Liver (tissue), 3 donors: ENCODE measurements around the gene AFAP1.

Source experiments
- TF ChIP-seq, protein P1 (sequence below): IDR thresholded peaks from 2 replicates; pipeline ENCODE4 v1.6.1; 2016; ENCODE audit warnings: antibody characterized with exemption
- TF ChIP-seq, protein P2 (sequence below): fragments of 150-350 bp; IDR thresholded peaks from 2 replicates; pipeline ENCODE4 v1.5.1; 2017; ENCODE audit warnings: improper control_type of control experiment, low read depth, low read length; ENCODE audit not compliant: missing input control
- TF ChIP-seq, protein P3 (sequence below): IDR thresholded peaks from 2 replicates; pipeline ENCODE4 v1.6.1; 2016; ENCODE audit warnings: antibody characterized with exemption, mild to moderate bottlenecking
- donor health status: healthy.
- donor health status: healthy.

DNA sequence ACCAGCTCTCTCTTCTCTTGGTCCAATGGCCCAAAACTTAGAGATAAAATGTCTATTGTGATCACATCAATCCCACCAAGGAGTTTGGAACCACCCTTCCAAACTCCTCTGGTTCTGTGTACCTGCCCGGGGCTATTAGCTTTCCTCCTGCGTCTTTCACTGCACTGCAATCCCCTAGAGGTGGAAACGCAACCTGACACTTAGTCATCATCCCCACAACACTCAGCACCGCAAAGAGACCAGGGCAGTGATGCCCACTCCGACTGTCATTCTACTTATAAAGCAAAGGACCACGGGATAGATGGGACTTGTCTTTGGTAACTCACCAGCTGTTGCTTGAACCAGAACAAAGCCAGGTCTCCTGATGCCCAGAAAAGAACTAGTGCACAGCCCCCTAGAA is 22.0 kb downstream of the AFAP1 start:
- TF ChIP-seq, protein P1, sequence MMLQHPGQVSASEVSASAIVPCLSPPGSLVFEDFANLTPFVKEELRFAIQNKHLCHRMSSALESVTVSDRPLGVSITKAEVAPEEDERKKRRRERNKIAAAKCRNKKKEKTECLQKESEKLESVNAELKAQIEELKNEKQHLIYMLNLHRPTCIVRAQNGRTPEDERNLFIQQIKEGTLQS = no peak
- TF ChIP-seq, protein P2, sequence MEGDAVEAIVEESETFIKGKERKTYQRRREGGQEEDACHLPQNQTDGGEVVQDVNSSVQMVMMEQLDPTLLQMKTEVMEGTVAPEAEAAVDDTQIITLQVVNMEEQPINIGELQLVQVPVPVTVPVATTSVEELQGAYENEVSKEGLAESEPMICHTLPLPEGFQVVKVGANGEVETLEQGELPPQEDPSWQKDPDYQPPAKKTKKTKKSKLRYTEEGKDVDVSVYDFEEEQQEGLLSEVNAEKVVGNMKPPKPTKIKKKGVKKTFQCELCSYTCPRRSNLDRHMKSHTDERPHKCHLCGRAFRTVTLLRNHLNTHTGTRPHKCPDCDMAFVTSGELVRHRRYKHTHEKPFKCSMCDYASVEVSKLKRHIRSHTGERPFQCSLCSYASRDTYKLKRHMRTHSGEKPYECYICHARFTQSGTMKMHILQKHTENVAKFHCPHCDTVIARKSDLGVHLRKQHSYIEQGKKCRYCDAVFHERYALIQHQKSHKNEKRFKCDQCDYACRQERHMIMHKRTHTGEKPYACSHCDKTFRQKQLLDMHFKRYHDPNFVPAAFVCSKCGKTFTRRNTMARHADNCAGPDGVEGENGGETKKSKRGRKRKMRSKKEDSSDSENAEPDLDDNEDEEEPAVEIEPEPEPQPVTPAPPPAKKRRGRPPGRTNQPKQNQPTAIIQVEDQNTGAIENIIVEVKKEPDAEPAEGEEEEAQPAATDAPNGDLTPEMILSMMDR = no peak
- TF ChIP-seq, protein P3, sequence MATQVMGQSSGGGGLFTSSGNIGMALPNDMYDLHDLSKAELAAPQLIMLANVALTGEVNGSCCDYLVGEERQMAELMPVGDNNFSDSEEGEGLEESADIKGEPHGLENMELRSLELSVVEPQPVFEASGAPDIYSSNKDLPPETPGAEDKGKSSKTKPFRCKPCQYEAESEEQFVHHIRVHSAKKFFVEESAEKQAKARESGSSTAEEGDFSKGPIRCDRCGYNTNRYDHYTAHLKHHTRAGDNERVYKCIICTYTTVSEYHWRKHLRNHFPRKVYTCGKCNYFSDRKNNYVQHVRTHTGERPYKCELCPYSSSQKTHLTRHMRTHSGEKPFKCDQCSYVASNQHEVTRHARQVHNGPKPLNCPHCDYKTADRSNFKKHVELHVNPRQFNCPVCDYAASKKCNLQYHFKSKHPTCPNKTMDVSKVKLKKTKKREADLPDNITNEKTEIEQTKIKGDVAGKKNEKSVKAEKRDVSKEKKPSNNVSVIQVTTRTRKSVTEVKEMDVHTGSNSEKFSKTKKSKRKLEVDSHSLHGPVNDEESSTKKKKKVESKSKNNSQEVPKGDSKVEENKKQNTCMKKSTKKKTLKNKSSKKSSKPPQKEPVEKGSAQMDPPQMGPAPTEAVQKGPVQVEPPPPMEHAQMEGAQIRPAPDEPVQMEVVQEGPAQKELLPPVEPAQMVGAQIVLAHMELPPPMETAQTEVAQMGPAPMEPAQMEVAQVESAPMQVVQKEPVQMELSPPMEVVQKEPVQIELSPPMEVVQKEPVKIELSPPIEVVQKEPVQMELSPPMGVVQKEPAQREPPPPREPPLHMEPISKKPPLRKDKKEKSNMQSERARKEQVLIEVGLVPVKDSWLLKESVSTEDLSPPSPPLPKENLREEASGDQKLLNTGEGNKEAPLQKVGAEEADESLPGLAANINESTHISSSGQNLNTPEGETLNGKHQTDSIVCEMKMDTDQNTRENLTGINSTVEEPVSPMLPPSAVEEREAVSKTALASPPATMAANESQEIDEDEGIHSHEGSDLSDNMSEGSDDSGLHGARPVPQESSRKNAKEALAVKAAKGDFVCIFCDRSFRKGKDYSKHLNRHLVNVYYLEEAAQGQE = no peak
